NCI-H1105 treated with DMSO at 0.1 percent for 48 hours (cell line): ENCODE results near the gene RASIP1.
"Not testable (repeated sequence)": the region's sequence is repeated elsewhere in the genome, so short reads cannot be mapped to it uniquely, and the experiment has no call there.

Source experiments
- DNase-seq: peaks from one replicate; lab custom pipeline; 2025; lab: John Stamatoyannopoulos, UW

RASIP1 gene, protein sequence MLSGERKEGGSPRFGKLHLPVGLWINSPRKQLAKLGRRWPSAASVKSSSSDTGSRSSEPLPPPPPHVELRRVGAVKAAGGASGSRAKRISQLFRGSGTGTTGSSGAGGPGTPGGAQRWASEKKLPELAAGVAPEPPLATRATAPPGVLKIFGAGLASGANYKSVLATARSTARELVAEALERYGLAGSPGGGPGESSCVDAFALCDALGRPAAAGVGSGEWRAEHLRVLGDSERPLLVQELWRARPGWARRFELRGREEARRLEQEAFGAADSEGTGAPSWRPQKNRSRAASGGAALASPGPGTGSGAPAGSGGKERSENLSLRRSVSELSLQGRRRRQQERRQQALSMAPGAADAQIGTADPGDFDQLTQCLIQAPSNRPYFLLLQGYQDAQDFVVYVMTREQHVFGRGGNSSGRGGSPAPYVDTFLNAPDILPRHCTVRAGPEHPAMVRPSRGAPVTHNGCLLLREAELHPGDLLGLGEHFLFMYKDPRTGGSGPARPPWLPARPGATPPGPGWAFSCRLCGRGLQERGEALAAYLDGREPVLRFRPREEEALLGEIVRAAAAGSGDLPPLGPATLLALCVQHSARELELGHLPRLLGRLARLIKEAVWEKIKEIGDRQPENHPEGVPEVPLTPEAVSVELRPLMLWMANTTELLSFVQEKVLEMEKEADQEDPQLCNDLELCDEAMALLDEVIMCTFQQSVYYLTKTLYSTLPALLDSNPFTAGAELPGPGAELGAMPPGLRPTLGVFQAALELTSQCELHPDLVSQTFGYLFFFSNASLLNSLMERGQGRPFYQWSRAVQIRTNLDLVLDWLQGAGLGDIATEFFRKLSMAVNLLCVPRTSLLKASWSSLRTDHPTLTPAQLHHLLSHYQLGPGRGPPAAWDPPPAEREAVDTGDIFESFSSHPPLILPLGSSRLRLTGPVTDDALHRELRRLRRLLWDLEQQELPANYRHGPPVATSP

DNA sequence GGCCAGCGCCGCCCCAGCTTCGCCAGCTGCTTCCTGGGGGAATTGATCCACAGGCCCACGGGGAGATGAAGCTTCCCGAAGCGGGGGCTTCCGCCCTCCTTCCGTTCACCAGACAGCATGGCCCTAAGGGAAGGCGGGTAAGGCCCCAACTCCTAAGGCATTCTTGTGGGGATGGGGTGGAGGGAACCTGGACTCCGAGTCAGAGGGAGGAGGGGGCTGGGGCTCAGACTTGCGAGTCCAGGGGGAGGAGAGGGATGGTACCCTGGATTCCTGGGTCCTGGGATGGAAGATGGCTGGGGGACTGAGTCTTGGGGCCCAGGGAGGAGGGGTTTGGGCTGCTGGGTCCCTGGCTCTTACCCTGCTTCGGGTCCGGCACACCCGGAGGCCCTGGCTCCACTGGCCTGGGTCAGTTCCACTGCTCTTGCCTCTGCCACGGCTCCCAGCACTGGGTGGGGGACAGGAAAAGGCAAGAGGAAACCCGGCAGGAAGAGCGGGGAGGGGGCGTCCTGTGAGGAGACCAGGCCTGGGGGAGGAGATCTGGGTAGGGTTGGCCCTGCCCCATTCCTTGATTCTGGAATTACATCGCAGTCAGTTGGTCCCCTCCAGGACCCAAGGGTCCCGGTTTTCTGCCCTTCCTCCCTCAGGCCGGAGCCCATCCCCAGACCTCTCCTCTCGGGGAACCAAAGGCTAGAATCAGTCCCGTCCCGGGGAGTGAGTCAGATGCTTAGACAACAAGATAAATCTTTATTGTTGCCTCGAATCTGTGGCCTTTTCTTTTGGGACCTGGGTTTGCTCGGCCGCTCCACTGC is at the start of gene RASIP1:
TSS of gene RASIP1 (minus strand) at position 447 of the 809 bp plus-strand sequence. CDS start at position 119, 328 bp downstream.
- no peak for DNase-seq

GRCh38 chr19:48787331-48787730 is 46.9 kb upstream of the RASIP1 start:
- DNase-seq, result not testable (repeated sequence)

- not testable (repeated sequence) for DNase-seq
These were observed 46.0 kb upstream of the RASIP1 start for GRCh38 chr19:48786422-48786821.

DNA sequence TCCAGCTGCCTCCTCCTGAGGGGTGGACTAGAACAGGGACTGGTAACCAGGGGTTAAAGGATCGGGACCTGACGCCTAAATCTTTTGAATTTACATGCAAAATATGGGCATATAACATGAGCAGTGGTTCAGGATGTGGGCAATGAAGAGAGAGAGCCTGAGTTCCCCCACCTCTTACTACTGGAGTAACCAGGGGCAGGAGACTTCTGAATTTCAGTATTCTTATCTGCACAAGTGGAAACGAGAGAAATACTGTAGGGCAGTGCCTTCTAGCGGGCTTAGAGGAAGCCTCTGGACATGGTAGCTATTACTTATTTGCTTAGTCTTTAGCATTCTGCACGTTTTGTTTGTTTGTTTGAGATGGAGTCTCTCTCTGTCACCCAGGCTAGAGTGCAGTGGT is 44.1 kb upstream of the RASIP1 start:
- no peak for DNase-seq

GRCh38 chr19:48780631-48781391 is 40.4 kb upstream of the RASIP1 start:
- DNase-seq, result no peak

DNA sequence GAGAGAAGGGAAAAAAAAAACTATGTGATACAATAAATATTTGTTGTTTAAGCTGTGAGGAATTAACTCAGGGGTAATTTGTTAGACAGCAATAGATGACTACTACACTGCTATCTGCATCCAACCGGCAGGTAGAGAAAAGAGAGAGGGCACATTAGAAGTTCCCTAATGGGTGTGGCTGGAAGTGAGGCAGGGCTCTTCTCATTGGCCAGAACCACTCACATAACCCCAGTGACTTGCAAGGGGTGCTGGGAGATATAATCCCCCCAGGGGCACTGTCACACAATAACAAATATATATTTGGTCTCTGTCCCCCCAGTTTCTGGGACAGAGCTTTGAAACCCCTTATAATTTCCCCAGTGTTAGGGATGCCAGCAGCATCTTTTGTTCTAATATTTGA is 39.2 kb upstream of the RASIP1 start:
- no peak for DNase-seq

DNA sequence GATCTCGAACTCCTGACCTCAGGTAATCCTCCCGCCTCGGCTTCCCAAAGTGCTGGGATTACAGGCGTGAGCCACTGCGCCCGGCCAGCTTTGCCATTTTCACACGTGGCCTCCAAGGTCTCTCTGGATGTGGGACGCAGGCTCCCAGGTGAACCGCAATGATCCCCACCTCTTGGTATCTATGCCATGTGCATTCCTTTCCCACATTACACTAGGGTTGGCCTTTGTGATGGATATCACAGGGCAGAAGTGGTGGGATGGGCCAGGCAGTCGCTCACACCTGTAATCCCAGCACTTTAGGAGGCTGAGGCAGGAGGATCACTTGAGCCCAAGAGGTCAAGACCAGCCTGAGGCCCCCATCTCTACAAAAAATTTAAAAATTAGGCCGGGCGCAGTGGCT is 37.3 kb upstream of the RASIP1 start:
- DNase-seq, result no peak

GRCh38 chr19:48777139-48777538 is 36.7 kb upstream of the RASIP1 start:
- no peak for DNase-seq

DNA sequence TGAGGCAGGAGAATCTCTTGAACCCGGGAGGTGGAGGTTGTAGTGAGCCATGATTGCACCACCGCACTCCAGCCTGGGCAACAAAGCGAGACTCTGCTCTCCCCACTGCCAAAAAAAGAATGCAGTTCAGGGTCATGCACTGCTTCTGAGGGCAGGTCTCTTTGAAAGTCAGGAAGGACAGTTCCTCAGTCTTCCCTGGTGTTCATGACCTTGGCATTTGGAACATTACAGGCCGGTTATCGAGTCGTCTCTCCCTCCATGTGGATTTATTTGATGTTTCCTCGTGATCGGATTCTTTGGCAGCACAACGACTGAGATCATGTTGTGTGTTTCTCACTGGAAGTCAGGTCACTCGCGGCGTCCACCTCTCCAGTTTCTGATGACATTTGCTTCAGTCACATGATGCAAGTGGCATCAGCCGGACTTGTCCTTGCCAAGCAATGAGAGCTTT is 32.1 kb upstream of the RASIP1 start:
- DNase-seq, result no peak

- no peak for DNase-seq
These were observed 30.5 kb upstream of the RASIP1 start for GRCh38 chr19:48770734-48771472.

DNA sequence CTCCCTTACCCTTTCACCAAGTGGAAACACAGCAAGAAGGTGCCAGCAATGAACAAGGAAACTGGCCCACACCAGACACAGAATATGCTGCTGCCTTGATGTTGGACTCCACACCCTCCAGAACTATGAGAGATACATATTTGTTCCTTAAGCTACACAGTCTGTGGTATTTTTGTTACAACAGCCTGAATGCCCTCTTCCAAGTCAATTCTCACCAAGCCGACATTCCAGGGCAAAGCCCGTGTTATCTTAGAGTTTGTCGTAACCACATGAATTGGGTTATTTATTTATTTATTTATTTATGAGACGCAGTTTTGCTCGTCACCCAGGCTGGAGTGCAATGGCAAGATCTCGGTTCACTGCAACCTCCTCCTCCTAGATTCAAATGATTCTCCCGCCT is 29.9 kb upstream of the RASIP1 start:
- no peak for DNase-seq

DNA sequence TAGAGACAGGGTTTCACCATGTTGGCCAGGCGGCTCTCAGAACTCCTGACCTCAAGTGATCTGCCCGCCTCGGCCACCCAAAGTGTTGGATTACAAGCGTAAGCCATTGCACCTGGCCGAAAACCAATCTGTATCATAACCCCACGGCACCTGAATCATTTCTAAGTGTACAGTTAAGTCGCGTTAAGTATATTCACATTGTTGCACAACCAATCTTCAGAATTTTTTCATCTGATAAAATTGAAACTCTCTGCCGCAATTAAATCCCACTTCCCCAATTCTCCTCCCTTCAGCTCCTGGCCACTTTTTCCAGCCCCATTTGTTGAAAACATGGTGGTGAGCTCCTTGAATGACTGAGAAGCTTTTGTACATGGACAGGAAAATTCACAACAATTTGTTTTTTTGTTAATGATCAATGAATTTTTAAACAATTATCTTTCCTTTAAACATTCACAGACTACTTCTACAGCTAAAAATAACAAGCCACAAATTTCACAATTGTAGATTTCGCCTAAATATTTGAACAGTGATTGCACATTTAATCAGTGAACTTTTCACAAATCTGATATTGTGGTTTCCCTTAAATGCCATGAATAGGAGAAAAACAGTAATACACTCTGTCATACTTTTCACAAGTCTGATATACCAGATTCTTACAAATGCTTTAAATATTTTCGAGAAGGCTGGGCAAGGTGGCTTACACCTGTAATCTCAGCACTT is 28.7 kb upstream of the RASIP1 start:
- no peak for DNase-seq

DNA sequence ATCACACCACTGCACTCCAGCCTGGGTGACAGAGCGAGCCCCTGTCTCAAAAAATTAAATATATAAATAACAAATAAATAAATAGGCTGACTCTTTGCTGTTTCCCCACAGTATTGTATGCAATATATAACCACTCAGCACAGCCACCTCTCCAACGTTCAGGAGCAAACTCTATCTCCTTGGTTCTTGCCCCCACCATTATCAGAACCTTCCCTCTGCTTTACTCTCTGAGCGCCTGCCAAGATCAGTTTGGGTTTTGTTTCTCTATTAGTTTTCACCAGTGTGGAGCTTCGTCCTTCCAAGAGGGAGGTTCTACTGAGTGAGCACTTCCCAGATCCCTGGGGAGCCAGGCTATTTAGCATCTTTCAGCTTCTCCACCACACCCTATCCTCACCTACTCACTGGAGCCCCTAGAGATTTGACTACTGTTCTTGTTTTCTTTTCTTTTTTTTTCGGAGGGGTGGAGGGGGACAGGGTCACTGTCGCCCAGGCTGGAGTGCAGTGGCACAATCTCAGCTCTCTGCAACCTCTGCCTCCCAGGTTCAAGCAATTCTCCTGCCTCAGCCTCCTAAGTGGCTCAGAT is 27.9 kb upstream of the RASIP1 start:
- DNase-seq, result not testable (repeated sequence)

DNA sequence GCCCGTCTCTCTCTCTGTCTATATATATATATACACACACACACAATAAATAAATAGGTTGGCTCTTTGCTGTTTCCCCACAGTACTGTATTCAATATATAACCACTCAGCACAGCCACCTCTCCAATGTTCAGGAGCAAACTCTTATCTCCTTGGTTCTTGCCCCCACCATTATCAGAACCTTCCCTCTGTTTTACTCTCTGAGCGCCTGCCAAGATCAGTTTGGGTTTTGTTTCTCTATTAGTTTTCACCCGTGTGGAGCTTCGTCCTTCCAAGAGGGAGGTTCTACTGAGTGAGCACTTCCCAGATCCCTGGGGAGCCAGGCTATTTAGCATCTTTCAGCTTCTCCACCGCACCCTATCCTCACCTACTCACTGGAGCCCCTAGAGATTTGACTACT is 25.4 kb upstream of the RASIP1 start:
- not testable (repeated sequence) for DNase-seq

- DNase-seq, result no peak
These were observed 20.2 kb upstream of the RASIP1 start for GRCh38 chr19:48760504-48761205.

- no peak for DNase-seq
These were observed 17.3 kb upstream of the RASIP1 start for GRCh38 chr19:48757741-48758144.

GRCh38 chr19:48757089-48757675 is 16.8 kb upstream of the RASIP1 start:
- DNase-seq, result no peak

DNA sequence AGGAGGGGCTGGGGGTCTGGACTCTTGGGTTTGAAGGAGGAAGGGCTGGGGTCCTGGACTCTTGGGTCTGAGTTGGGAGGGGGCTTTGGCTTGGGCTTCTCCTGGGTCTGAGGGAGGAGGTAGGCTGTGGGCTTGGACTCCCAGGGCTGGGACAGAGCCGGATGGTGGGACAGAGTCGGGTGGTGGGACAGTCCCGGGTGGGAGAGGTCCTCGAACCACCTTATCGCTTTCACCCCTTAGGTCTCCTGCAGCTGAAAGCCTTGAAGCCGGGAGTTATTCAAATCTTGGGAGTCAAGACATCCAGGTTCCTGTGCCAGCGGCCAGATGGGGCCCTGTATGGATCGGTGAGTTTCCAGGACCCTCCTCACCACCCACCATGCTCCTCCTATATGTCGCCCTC is 16.3 kb upstream of the RASIP1 start:
- DNase-seq, result no peak
